ENCODE data around the gene EIF4G3. TPM values are rescaled to one million over a fixed set of nuclear protein-coding genes. Genes with fewer than 3 reads are reported as not detected.
"Not testable (repeated sequence)": the region's sequence is repeated elsewhere in the genome, so short reads cannot be mapped to it uniquely, and the experiment has no call there.

EIF4G3 gene
- total RNA-seq, 1 experiment from 2014 or later = 39.9 TPM

- CTCF ChIA-PET = interaction anchor here (0.6 kb wide), 1 partner anchor 585 kb away, joined by 3 read pairs; no protein-coding TSS in a partner anchor
- Mint-ChIP-seq H3K9me3 (ENCODE audit: low read depth, unreplicated experiment) (no peaks in the 10 kb centered on the region), H3K4me3 (ENCODE audit: low read depth, unreplicated experiment) (no peak overlapping the region), H3K4me1 (ENCODE audit: low read depth, unreplicated experiment) (no peaks in the 10 kb centered on the region), H3K27me3 (ENCODE audit: unreplicated experiment) (peaks cover 14% of the 10 kb centered on the region), H3K36me3 (ENCODE audit: insufficient read depth, unreplicated experiment) (no peaks in the 10 kb centered on the region), H3K27ac (ENCODE audit: unreplicated experiment) (no peak overlapping the region)
- TF ChIP-seq, protein P1, sequence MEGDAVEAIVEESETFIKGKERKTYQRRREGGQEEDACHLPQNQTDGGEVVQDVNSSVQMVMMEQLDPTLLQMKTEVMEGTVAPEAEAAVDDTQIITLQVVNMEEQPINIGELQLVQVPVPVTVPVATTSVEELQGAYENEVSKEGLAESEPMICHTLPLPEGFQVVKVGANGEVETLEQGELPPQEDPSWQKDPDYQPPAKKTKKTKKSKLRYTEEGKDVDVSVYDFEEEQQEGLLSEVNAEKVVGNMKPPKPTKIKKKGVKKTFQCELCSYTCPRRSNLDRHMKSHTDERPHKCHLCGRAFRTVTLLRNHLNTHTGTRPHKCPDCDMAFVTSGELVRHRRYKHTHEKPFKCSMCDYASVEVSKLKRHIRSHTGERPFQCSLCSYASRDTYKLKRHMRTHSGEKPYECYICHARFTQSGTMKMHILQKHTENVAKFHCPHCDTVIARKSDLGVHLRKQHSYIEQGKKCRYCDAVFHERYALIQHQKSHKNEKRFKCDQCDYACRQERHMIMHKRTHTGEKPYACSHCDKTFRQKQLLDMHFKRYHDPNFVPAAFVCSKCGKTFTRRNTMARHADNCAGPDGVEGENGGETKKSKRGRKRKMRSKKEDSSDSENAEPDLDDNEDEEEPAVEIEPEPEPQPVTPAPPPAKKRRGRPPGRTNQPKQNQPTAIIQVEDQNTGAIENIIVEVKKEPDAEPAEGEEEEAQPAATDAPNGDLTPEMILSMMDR (IDR thresholded peaks at IDR 0.05; ENCODE audit: unreplicated experiment) = no peak
- no peak for DNase-seq
- no TSS peak for BruUV-seq (replicated peaks)
- intact Hi-C loops (cut with micrococcal nuclease; ENCODE audit: unreplicated experiment) = loop anchor here (5.0 kb wide), 1 partner anchor 217 kb away; no protein-coding TSS in a partner anchor
Measured at GRCh38 chr1:21198929-21199328, 22.2 kb upstream of the EIF4G3 start.

- TF ChIP-seq, protein P1 (IDR thresholded peaks at IDR 0.05; ENCODE audit: unreplicated experiment) = no peak
- H3K4me3 Mint-ChIP-seq (ENCODE audit: low read depth, unreplicated experiment) = no peak overlapping the region
- no peaks in the 10 kb centered on the region for H3K4me1 Mint-ChIP-seq (ENCODE audit: low read depth, unreplicated experiment)
Measured at GRCh38 chr1:21192871-21193270, 16.2 kb upstream of the EIF4G3 start.

GRCh38 chr1:21192284-21192683, 15.6 kb upstream of the EIF4G3 start:
- intact Hi-C loops (cut with micrococcal nuclease; ENCODE audit: unreplicated experiment) = no loop called here
- H3K4me3 Mint-ChIP-seq (ENCODE audit: low read depth, unreplicated experiment) = no peak overlapping the region
- peaks cover 32% of the 10 kb centered on the region for H3K27me3 Mint-ChIP-seq (ENCODE audit: unreplicated experiment)
- no peaks in the 10 kb centered on the region for H3K9me3 Mint-ChIP-seq (ENCODE audit: low read depth, unreplicated experiment)
- no TSS peak for BruUV-seq (replicated peaks)
- no peak overlapping the region for H3K27ac Mint-ChIP-seq (ENCODE audit: unreplicated experiment)
- H3K36me3 Mint-ChIP-seq (ENCODE audit: insufficient read depth, unreplicated experiment) = no peaks in the 10 kb centered on the region
- H3K4me1 Mint-ChIP-seq (ENCODE audit: low read depth, unreplicated experiment) = no peaks in the 10 kb centered on the region
- DNase-seq = no peak
- CTCF ChIA-PET = interaction anchor here (0.6 to 0.7 kb wide), 2 partner anchors 318 to 474 kb away, joined by 3 to 6 read pairs; no protein-coding TSS in a partner anchor
- TF ChIP-seq, protein P1 (IDR thresholded peaks at IDR 0.05; ENCODE audit: unreplicated experiment) = no peak

More at GRCh38 chr1:21192871-21193270, 16.2 kb upstream of the EIF4G3 start:
- no TSS peak for BruUV-seq (replicated peaks)
- CTCF ChIA-PET = interaction anchor here (0.6 kb wide), 1 partner anchor 319 kb away, joined by 6 read pairs; no protein-coding TSS in a partner anchor
- H3K9me3 Mint-ChIP-seq (ENCODE audit: low read depth, unreplicated experiment) = no peaks in the 10 kb centered on the region
- no peak overlapping the region for H3K27ac Mint-ChIP-seq (ENCODE audit: unreplicated experiment)
- intact Hi-C loops (cut with micrococcal nuclease; ENCODE audit: unreplicated experiment) = no loop called here
- DNase-seq = no peak
- H3K27me3 Mint-ChIP-seq (ENCODE audit: unreplicated experiment) = peaks cover 32% of the 10 kb centered on the region
- no peaks in the 10 kb centered on the region for H3K36me3 Mint-ChIP-seq (ENCODE audit: insufficient read depth, unreplicated experiment)

DNA sequence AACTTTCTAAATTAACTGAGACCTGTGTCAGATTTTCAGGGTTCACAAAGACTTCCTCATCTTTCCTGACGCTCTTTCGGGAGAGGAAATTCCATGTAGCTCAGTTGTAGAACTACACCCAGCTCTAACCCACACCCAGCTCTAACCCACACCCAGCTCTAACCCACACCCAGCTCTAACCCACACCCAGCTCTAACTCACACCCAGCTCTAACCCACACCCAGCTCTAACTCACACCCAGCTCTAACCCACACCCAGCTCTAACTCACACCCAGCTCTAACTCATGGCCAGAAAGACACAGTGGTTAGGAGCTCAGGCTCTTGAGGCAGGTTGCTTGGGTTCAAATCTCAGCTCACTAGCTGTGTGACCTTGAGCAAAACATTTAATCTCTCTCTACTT, 14.1 kb upstream of the EIF4G3 start:
- H3K27me3 Mint-ChIP-seq (ENCODE audit: unreplicated experiment) = peaks cover 32% of the 10 kb centered on the region
- H3K4me1 Mint-ChIP-seq (ENCODE audit: low read depth, unreplicated experiment); BruUV-seq (replicated peaks); H3K27ac Mint-ChIP-seq (ENCODE audit: unreplicated experiment); intact Hi-C loops (cut with micrococcal nuclease; ENCODE audit: unreplicated experiment); H3K4me3 Mint-ChIP-seq (ENCODE audit: low read depth, unreplicated experiment); DNase-seq; H3K36me3 Mint-ChIP-seq (ENCODE audit: insufficient read depth, unreplicated experiment); H3K9me3 Mint-ChIP-seq (ENCODE audit: low read depth, unreplicated experiment): not testable (repeated sequence)
- CTCF ChIA-PET = interaction anchor here (0.6 kb wide), 2 partner anchors 25 to 38 kb away, joined by 4 to 6 read pairs; no protein-coding TSS in a partner anchor

GRCh38 chr1:21189906-21190500, 13.3 kb upstream of the EIF4G3 start:
- TF ChIP-seq, protein P1 (IDR thresholded peaks at IDR 0.05; ENCODE audit: unreplicated experiment) = no peak
- peaks cover 32% of the 10 kb centered on the region for H3K27me3 Mint-ChIP-seq (ENCODE audit: unreplicated experiment)
- no TSS peak for BruUV-seq (replicated peaks)
- CTCF ChIA-PET = no interaction called here
- H3K4me3 Mint-ChIP-seq (ENCODE audit: low read depth, unreplicated experiment) = no peak overlapping the region
- H3K9me3 Mint-ChIP-seq (ENCODE audit: low read depth, unreplicated experiment) = no peaks in the 10 kb centered on the region
- intact Hi-C loops (cut with micrococcal nuclease; ENCODE audit: unreplicated experiment) = no loop called here
- no peaks in the 10 kb centered on the region for H3K4me1 Mint-ChIP-seq (ENCODE audit: low read depth, unreplicated experiment)
- H3K27ac Mint-ChIP-seq (ENCODE audit: unreplicated experiment) = no peak overlapping the region
- DNase-seq = no peak
- H3K36me3 Mint-ChIP-seq (ENCODE audit: insufficient read depth, unreplicated experiment) = no peaks in the 10 kb centered on the region
